ENCODE measurements around the gene MYOZ2. TPM values are rescaled to one million over a fixed set of nuclear protein-coding genes. Genes with fewer than 3 reads are reported as not detected.

Gene MYOZ2
- total RNA-seq, 4 donors from 2014 or later: not detected

- Histone ChIP-seq H3K27me3 (no peaks in the 10 kb centered on the region), H3K27ac (peak overlapping the region; percentile 50), H3K4me3 (no peak overlapping the region), H3K4me1 (peaks cover 26% of the 10 kb centered on the region), H3K36me3 (no peaks in the 10 kb centered on the region), H3K9me3 (no peaks in the 10 kb centered on the region)
- no peak for DNase-seq (ENCODE audit: low spot score in 2 of 2)
- WGBS: 55% methylated on average over 1 of the region's 1 CpG
- TF ChIP-seq POLR2AphosphoS5 (IDR thresholded peaks at IDR 0.05) (no peak), POLR2A (IDR thresholded peaks at IDR 0.05) (no peak), CTCF (IDR thresholded peaks at IDR 0.05) (no peak), EP300 (IDR thresholded peaks at IDR 0.05) (no peak)
Observed at GRCh38 chr4:119206178-119206577, 70.5 kb downstream of the MYOZ2 start.

GRCh38 chr4:119207051-119207450, 71.4 kb downstream of the MYOZ2 start:
- no peak for DNase-seq (ENCODE audit: low spot score in 2 of 2)
- Histone ChIP-seq H3K4me1 (peaks cover 30% of the 10 kb centered on the region), H3K9me3 (no peaks in the 10 kb centered on the region), H3K27me3 (no peaks in the 10 kb centered on the region), H3K27ac (peak overlapping the region; percentile 50), H3K4me3 (no peak overlapping the region), H3K36me3 (no peaks in the 10 kb centered on the region)
- WGBS: 19% methylated on average over 1 of the region's 1 CpG
- TF ChIP-seq EP300 (IDR thresholded peaks at IDR 0.05) (no peak), POLR2A (IDR thresholded peaks at IDR 0.05) (no peak), CTCF (IDR thresholded peaks at IDR 0.05) (no peak), POLR2AphosphoS5 (IDR thresholded peaks at IDR 0.05) (no peak)

GRCh38 chr4:119209077-119209476, 73.4 kb downstream of the MYOZ2 start:
- TF ChIP-seq POLR2AphosphoS5 (IDR thresholded peaks at IDR 0.05): peak in 2 of 3 donors; percentile 33 to 40
- TF ChIP-seq EP300 (IDR thresholded peaks at IDR 0.05): no peak
- no peak for TF ChIP-seq POLR2A (IDR thresholded peaks at IDR 0.05)
- no peak for TF ChIP-seq CTCF (IDR thresholded peaks at IDR 0.05)
- Histone ChIP-seq H3K36me3 (no peaks in the 10 kb centered on the region), H3K4me3 (no peak overlapping the region), H3K27ac (peak overlapping the region; percentile 79), H3K4me1 (peaks cover 30% of the 10 kb centered on the region), H3K9me3 (no peaks in the 10 kb centered on the region), H3K27me3 (no peaks in the 10 kb centered on the region)
- DNase-seq (ENCODE audit: low spot score in 2 of 2): no peak

- 100% methylated on average over 1 of the region's 1 CpG for WGBS
- peak overlapping the region; percentile 79 for H3K27ac ChIP-seq
Observed at GRCh38 chr4:119209586-119209985, 74.0 kb downstream of the MYOZ2 start.

GRCh38 chr4:119210775-119211174, 75.1 kb downstream of the MYOZ2 start:
- Histone ChIP-seq H3K27ac (peak overlapping the region; percentile 79), H3K27me3 (no peaks in the 10 kb centered on the region)
- WGBS: 79% methylated on average over 4 of the region's 4 CpGs

More at GRCh38 chr4:119209586-119209985, 74.0 kb downstream of the MYOZ2 start:
- TF ChIP-seq POLR2AphosphoS5 (IDR thresholded peaks at IDR 0.05): no peak
- TF ChIP-seq CTCF (IDR thresholded peaks at IDR 0.05): no peak
- TF ChIP-seq POLR2A (IDR thresholded peaks at IDR 0.05): no peak
- no peak for TF ChIP-seq EP300 (IDR thresholded peaks at IDR 0.05)
- no peak for DNase-seq (ENCODE audit: low spot score in 2 of 2)
- Histone ChIP-seq H3K27me3 (no peaks in the 10 kb centered on the region), H3K9me3 (no peaks in the 10 kb centered on the region), H3K36me3 (no peaks in the 10 kb centered on the region), H3K4me3 (no peak overlapping the region), H3K4me1 (peaks cover 36% of the 10 kb centered on the region)

More at GRCh38 chr4:119210775-119211174, 75.1 kb downstream of the MYOZ2 start:
- Histone ChIP-seq H3K9me3 (no peaks in the 10 kb centered on the region), H3K36me3 (no peaks in the 10 kb centered on the region), H3K4me1 (peaks cover 41% of the 10 kb centered on the region), H3K4me3 (no peak overlapping the region)
- TF ChIP-seq POLR2A (IDR thresholded peaks at IDR 0.05) (no peak), CTCF (IDR thresholded peaks at IDR 0.05) (no peak), POLR2AphosphoS5 (IDR thresholded peaks at IDR 0.05) (no peak), EP300 (IDR thresholded peaks at IDR 0.05) (no peak)
- no peak for DNase-seq (ENCODE audit: low spot score in 2 of 2)
